ENCODE results near the gene EBF4. TPM values are rescaled to one million over a fixed set of nuclear protein-coding genes. Genes with fewer than 3 reads are reported as not detected.

EBF4 gene
- total RNA-seq, 1 experiment from 2014 or later = 2.0 TPM

- DNase-seq (ENCODE audit: extremely low read depth, low read depth) = no peak
Measured at GRCh38 chr20:2741881-2742280, 49.3 kb downstream of the EBF4 start.

GRCh38 chr20:2742431-2742830 lies 49.9 kb downstream of the EBF4 start:
- no peak for DNase-seq (ENCODE audit: extremely low read depth, low read depth)

- peak; percentile 53 for DNase-seq (ENCODE audit: extremely low read depth, low read depth)
Measured at GRCh38 chr20:2742934-2743559, 50.5 kb downstream of the EBF4 start.

- no peak for DNase-seq (ENCODE audit: extremely low read depth, low read depth)
Measured at GRCh38 chr20:2745060-2745910, 52.7 kb downstream of the EBF4 start.

- DNase-seq (ENCODE audit: extremely low read depth, low read depth) = no peak
Measured at GRCh38 chr20:2745936-2746635, 53.5 kb downstream of the EBF4 start.

- no peak for DNase-seq (ENCODE audit: extremely low read depth, low read depth)
Measured at GRCh38 chr20:2746636-2747265, 54.2 kb downstream of the EBF4 start.

GRCh38 chr20:2747676-2748235 lies 55.2 kb downstream of the EBF4 start:
- DNase-seq (ENCODE audit: extremely low read depth, low read depth) = no peak

- DNase-seq (ENCODE audit: extremely low read depth, low read depth) = no peak
Measured at GRCh38 chr20:2748551-2749342, 56.2 kb downstream of the EBF4 start.

GRCh38 chr20:2749343-2749950 lies 56.9 kb downstream of the EBF4 start:
- DNase-seq (ENCODE audit: extremely low read depth, low read depth) = no peak

- DNase-seq (ENCODE audit: extremely low read depth, low read depth) = no peak
Measured at GRCh38 chr20:2749951-2750490, 57.4 kb downstream of the EBF4 start.

GRCh38 chr20:2750491-2751251 lies 58.1 kb downstream of the EBF4 start:
- peak; percentile 20 for DNase-seq (ENCODE audit: extremely low read depth, low read depth)

- DNase-seq (ENCODE audit: extremely low read depth, low read depth) = no peak
Measured at GRCh38 chr20:2751347-2751877, 58.8 kb downstream of the EBF4 start.

- peak; percentile 16 for DNase-seq (ENCODE audit: extremely low read depth, low read depth)
Measured at GRCh38 chr20:2751878-2752566, 59.4 kb downstream of the EBF4 start.

- DNase-seq (ENCODE audit: extremely low read depth, low read depth) = peak; percentile 37
Measured at GRCh38 chr20:2752567-2753460, 60.2 kb downstream of the EBF4 start.

- no peak for DNase-seq (ENCODE audit: extremely low read depth, low read depth)
Measured at GRCh38 chr20:2753461-2754040, 61.0 kb downstream of the EBF4 start.

GRCh38 chr20:2754424-2754823 lies 61.8 kb downstream of the EBF4 start:
- DNase-seq (ENCODE audit: extremely low read depth, low read depth) = no peak

All from NCI-H460 (cell line).